HG02870 (cell line): Measurements from ENCODE around the gene PRKN.

Experiments used
- ATAC-seq: cut with Tn5 transposase; IDR thresholded peaks from one replicate; pipeline ENCODE4 v1.9.1; 2021; ENCODE audit warnings: mild to moderate bottlenecking, moderate library complexity; ENCODE audit not compliant: unreplicated experiment

PRKN gene

DNA sequence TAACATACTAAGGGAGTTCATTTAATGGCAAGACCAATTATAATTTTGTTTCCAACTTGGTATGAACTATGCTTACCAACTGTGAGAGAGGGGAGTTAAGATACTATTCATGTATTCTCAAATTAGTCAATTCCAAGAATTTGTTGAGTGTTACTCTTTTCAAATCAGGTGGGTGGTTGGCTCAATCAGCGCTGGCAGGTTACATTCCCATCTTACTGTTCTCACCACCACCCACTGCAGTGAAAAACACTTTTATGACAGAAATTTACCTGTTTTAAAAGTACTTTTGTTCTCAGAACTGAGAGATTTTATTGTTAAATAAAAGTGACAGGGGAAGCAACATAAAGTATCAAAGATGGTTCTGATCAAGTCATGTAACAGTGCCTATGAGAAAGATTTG lies 642.0 kb downstream of the PRKN start:
- ATAC-seq, result no peak

DNA sequence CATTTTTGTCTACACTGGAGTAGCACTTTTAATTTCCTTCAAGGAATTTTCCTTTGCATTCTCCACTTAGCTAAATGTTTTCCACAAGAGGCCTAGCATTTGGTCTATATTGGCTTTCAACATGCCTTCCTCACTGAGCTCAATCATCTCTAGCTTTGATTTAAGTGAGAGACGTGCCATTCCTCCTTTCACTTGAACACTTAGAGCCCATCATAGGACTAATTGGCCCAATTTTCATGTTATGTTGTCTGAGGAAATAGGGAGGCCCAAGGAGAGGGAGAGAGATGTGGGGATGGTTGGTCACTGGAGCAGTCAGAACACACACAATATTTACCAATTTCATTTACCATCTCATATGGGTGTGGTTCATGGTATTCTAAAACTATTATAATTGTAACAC lies 645.0 kb downstream of the PRKN start:
- ATAC-seq, result no peak

DNA sequence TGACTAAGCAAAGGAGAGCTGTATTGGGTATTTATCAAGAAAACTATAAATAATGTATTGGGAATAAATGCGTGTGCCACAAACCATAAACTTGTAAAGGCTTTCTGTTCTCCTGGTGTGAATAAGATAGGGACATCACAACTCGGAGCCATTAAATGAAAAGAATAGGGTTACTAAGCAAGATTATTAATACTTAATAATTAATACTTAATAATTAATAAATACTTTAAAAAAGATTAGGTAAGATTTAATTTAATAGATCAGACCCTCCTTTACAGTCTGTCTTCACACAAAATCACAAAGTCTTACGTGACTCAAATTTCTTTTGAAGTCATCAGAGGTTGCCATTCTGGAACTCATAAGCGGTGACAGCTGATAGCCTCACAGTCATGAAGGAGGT lies 648.9 kb downstream of the PRKN start:
- ATAC-seq, result no peak

DNA sequence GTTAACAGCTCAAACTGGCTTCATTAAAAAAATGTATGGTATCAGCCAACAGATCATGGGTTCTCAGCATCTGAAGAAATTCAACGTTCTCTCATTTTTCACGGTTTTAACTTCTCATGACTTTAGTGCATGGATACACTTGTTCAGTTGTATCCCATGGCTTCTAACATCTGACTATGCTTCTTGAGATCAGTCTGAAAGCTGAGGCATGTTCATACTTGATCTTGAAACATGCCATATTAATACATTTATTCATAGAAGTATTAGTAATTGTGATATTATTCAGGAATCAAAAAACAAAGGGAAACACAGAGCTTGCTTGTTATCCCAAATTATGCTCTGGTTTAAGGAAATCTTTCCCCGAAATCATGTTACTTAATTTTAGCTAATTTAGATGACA lies 649.4 kb downstream of the PRKN start:
- ATAC-seq, result no peak

DNA sequence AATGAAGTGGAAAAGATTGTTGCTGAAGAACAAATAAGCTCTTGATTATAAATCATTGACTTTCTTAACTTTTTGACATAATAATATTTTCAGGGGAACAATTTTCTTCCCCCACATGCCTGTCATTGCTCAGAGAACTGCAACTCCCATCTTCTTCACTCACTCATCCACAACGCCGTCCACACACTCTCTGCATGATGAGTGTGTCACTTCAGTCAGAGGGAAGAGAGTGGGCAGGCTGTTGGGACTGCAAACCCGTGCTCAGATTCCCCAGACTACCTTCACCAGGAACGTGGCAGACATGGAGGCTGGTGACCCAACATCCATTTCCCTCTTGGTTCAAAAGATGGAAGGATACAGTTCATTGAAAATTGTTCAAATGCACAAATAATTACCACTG lies 650.8 kb downstream of the PRKN start:
- ATAC-seq, result no peak

DNA sequence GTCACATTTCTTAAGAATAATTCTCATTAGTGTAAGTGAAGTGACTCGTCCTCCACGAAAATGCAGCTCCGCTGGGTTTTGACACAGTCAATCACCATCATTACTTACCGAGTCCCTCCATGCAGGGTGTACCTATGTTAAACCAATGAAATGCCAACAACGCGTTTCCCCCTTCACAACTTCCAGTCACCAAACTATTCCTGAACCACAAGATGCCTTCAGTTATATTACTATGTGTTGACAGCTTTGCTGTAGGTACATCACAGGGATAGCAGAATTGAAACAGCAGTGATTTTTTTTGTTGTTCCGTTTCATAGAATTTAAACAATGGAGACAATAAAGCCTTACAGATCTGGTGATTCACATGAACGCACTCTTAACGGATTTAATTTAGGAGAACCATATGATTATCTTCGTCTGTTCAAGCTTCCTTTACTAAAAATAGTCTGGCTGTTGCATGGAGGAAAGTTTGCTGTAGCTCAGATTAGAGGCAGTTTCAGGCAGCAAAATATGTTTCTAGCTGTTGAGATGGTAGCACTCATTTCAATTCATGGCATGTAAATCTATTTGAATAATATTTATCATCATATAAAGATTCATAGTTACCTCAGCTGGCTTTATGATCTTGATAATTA lies 652.8 kb downstream of the PRKN start:
- ATAC-seq, result no peak

DNA sequence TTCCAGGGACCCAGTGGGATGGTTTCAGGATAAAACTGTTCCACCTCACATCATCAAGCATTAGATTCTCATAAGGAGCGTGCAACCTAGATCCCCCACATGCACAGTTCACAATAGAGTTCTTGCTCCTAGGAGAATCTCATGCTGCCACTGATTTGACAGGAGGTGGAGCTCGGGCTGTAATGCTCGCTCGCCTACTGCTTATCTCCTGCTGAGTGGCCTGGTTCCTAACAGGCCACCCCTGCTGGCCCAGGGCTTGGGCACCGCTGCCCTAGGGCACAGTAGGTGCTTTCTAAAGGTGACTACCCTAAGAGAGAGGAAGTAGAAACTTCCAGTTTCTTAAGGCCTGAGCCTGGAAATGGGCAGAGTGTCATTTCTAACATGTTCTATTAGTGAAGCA lies 656.9 kb downstream of the PRKN start:
- no peak for ATAC-seq

DNA sequence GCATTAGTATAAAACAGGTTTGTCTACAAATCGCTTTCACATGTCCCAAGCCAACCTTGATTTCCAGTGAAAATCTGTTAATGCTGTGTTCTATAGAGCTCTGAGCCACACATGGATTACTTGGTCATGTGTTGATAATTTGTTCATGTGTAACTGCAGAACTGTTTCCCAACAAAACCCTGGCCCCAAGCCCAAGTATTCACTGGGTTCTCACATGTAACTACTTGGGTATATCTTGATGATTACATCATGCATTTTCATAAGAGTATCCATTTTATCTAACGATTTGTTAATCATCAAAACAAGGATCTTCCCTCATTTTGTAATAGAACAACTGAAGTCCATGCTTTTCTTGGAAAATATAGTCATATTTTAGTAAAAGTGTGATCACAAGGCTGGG lies 657.6 kb downstream of the PRKN start:
- no peak for ATAC-seq

DNA sequence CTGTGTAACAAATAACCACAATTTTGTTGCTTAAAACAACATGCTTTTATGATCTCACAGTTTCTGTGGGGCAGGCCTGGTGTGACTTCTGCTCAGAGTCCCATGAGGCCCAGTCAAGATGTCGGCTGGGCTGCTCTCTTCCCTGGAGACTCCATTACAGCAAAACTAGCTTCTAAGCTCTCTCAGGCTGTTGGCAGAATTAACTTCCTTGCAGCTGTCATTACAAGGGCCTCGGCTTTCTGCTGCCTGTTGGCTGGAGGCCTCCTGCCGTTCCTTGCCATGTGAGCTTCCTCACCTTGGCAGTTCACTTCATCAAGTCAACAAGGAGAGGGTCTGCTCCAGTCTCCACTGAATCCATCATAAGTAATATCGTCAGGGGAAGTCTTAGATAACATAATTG lies 659.2 kb downstream of the PRKN start:
- ATAC-seq, result no peak

DNA sequence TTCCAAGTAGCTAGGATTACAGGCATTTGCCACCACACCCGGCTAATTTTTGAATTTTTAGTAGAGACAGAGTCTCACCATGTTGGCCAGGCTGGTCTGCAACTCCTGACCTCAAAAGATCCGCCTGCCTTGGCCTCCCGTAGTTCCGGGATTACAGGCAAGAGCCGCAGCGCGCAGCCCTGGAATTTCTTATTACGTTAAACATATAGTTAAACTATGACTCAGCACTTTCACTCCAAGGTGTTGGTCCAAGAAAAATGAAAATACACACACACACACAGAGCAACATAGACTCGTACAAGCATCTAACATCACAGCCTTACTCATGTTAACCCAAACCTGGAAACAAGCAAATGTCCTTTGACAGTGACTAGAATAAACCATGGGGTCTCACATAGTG lies 663.9 kb downstream of the PRKN start:
- no peak for ATAC-seq

DNA sequence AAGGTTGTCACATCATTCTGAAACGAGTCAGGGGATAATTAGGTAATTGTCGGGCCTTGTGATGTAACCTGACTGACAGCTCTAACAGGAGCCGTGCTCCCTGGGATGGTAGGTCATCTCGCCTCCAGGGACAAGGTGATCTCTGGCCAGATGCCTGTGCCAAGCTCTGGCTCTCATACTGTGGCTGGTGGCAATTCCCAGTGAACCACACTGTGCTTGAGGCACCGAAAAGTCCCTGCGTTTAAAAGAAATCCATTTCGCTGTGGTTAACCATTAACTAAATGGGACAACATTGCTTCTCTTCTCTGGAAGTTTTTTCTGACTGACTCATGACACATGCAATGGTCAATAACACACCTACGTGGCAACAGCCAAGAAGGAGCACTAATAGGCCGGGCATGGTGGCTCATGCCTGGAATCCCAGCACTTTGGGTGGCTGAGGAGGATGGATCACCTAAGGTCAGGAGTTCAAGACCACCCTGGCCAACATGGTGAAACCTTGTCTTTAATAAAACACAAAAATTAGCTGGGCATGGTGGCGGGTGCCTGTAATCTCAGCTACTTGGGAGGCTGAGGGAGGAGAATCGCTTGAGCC lies 669.2 kb downstream of the PRKN start:
- no peak for ATAC-seq

DNA sequence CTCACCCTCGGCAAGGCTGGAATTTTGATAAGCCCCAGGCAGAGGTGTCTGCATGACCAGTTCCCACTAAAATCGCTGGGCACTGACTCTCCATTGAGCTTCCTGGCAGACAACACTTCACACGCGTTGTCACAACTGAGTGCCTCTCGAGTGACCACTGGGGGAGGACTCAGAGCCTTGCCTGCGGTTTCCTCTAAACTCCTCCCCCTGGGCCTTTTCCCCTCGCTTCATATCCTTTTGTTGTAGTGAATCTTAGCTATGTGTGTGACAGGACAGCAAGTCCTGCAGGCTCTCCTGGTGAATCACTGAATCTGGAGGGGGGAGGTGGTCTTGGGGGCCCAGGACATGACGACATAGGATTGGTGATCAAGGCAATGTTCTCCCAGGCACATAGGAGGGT lies 670.8 kb downstream of the PRKN start:
- ATAC-seq, result no peak

DNA sequence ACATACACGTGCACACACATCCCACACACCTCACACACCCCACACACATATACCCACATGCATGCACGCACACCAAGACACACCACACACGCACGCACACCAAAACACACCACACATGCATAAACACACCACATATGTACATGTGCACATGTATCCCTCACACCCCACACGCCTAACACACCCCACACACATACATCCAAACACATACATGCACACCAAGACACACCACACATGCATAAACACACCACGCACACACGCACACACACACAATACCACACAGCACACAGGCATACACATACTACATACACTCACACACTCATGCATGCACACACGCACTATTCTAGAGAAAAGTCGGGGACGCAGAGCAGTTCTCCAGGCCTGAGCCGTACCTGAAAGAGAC lies 671.5 kb downstream of the PRKN start:
- ATAC-seq, result no peak

DNA sequence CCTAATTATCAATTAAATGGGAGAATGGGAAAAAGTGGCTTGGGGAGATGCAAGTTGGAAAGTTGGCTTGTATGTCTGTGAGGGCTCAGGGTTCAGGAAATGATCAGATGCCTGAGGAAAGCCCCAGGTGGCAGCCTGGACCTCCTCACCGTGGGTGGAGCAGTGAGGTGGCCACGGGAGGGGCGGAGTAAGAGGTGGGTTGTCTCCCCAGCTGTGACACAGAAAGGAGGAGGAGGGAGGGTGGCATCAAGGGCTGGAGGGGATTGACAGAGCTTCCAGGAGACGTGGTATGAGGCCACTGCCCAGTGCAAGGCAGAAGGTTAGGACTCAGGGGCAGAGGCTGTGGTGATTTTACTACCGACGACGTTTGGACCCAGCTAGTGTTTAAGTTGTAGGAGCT lies 672.2 kb downstream of the PRKN start:
- no peak for ATAC-seq

DNA sequence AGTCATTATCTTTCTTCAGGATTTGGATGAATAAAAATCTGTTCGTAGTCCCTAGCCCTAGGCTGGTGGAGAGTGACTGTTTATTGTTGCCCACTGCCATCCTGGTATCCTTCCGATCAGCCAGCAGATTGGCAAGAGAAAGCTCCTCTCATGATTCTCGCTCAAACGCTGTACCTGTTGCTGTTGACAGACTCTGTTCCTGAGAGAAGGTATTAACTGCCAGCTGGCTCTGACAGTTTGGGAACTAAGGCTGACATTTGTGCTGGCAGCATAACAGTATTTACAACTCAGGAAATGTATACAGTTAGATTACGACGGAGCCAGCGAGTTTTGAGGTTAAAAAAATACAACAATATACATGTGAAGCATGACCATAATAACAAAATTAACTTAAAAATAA lies 674.5 kb downstream of the PRKN start:
- no peak for ATAC-seq

DNA sequence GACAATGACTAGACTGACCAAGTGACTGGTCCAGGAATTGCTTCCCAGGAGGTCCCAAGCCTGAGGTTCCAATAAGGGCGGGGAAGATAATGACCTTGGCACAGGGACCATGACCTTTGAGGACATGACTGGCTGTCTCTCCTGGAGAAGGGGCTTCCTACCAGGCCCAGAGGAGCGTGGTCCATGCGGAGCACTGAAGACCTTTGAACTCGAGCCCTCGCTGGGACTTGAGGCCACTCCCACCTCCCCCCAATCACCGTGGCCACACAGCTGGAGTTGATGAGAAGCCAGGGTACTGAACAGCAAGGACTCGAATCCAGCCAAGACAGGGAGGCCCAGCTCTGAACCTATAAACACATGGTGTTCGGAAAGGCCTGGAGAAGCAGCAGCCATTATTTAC lies 677.0 kb downstream of the PRKN start:
- no peak for ATAC-seq

DNA sequence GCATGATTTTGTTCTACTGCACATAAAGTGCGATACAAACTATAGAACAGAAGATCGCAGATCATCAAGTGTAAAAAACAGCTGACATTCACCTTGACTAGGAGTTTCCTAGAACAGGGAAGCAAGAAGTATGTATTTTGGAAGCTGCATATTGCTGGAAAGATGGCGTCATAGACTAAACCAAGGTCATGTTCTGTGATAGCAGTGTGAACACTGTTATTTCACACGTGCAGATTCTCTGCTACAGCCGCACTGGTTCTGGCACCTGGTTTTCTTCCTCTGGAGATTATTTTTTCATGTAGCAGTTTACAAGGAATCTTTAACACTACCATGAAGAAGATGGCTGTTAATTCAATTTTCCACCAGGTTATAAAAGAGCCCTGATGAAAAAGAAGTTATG lies 681.2 kb downstream of the PRKN start:
- no peak for ATAC-seq

DNA sequence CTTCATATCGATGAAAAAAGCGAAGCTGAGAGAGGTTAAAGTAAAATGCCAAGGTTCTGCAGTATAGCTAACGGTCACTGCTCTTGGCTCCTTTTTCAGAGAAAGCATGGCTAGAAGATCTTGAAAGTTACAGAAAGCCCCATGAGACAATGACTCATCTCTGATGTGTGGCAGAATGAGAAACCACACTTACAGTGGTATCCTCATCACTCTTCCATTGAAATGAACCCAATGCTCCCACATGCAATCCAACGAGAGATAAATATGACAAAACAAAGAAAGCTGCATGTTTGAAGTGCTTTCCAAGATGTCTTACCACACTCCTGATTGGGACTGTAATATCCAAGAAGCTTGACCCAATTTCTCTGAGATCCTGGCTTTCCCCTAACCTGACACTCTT lies 694.9 kb downstream of the PRKN start:
- no peak for ATAC-seq

DNA sequence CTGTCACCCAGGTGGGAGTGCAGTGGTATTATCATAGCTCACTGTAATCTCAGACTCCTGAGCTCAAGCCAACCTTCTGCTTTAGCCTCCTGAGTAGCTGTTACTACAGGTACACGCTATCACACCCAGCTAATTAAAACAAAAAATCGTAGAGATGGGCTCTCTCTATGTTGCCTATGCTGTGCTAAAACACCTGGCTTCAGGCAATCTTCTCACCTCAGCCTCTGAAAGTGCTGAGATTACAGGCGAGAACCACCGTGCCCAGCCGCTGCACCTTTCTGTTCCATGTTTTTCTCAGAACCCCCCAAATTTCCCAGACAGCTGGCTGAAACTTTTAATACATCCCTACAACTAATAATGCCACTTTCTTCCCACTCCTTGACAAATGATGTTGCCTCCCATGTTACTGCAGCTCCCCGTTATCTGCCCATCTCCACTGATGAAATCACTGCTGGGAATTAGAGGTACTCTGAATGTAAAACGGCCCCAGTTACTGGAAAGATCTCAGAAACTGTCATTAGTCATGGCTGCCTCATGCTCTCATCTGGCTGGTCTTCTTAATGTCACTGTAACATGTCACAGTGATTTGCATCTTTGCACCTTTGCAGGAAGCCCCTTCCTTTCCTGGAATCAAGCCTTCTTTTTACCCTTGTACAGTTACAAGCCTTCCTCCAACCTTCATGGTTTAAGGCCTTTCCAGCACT lies 697.5 kb downstream of the PRKN start:
- no peak for ATAC-seq

DNA sequence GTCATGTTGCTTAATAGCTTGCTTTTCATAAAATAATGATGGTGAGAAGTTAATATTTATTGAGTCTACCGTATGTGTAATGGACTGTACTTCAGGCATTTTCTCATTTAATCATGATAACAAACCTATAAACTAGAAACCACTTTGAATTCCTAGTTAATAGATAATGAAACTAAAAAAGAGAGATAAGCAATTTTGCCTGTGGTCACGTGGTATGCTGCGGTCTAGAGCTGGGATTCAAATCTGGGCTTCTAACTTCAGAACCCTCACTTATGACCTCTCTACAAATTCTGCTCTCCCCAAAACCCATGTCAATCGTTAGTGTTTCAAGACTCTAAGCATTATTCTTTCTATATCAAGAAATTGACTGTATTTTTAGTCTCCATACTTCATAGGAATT lies 700.7 kb downstream of the PRKN start:
- no peak for ATAC-seq

DNA sequence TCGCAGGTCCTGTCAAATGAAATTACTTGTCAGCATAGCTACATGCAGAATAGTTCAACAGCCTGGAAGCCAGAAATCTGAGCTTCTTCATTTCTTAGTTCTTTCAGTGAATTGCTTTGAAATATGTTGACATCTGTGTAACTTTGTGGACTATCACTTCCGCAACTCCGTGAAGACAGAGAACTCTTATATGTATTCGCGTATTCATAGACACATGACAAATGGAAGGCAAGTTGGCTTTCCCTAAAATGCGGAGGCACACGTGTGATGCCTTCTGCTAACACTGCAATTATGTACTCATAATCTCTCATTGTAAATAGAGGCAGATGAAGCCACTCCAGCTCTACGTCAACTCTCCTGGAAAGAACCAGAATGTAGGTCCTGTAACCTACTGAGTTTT lies 701.5 kb downstream of the PRKN start:
- ATAC-seq, result no peak

DNA sequence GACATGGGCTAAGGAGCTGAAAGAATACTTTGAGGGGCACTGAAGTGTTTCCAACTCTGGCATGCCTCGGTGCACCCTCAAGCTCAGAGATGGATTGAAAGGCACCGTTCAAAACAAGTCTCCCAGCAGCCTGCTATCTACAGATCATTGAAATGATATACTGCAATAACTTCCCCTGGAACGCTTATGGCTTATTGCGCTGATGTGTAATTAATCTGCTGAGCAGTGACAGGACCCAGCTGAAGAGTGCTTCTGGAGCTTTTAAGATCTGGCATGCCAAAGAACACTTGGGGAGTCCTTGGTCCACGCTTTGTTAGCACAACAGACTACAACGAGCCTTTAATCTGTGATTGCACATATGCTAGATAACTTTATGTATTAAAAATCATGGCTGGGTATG lies 708.2 kb downstream of the PRKN start:
- ATAC-seq, result no peak

DNA sequence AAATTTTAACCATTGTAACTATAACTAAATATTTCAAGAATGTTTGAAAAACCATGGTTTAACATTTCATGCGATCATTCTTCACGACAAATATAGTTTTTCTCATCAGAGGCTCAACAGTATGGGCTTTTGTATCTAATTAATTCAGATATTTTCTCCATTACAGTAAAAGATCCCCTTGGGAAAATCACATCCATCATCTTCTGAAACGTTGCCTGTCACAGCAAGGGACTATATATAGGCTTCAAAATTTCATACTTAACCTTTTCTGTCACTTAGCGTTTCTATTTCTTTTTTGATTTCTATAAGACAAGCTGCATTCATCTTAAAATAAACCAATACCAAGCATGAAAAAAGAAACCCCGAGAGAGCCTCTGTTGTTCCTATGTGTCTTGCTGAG lies 710.0 kb downstream of the PRKN start:
- ATAC-seq, result no peak
